IMR-90 (cell line): ENCODE measurements around the gene CTDP1. TPM values are rescaled to one million over a fixed set of nuclear protein-coding genes. Genes with fewer than 3 reads are reported as not detected.

ENCODE experiments used
- ATAC-seq: fragments of 200-7000 bp; cut with Tn5 transposase; 2 replicates; pipeline ENCODE4 v1.9.1; 2020; ENCODE audit warnings: low read depth, mild to moderate bottlenecking, moderate library complexity
- BruUV-seq: library from RNA; stranded (reverse); fragments of 400-500 nt; replicated peaks from 2 replicates; lab custom pipeline; 2021; lab: Mats Ljungman, UMichigan
- CTCF ChIA-PET: fragments of 300-600 bp; formaldehyde crosslinking; extraction: SDS; loops from one replicate; lab custom pipeline; 2021; ENCODE audit warnings: antibody characterized with exemption; lab: Yijun Ruan, JAX
- POLR2A ChIA-PET: fragments of 300-600 bp; sonication (Branson Sonifier 250); formaldehyde crosslinking; loops from one replicate; lab custom pipeline; 2022; ENCODE audit warnings: antibody characterized with exemption; ENCODE audit not compliant: unreplicated experiment; lab: Charles Lee
- DNase-seq: peaks from one replicate; pipeline ENCODE4 v3.0.0; 2013
- H2AFZ ChIP-seq: replicated peaks from 2 replicates; pipeline ENCODE3; 2013; ENCODE audit warnings: low read length, mild to moderate bottlenecking; ENCODE audit not compliant: poor library complexity
- H2AK5ac ChIP-seq: 2 replicates; pipeline ENCODE4 v1.6.1; 2013; ENCODE audit warnings: low read depth, low read length, inconsistent platforms
- H2AK9ac ChIP-seq: replicated peaks from 2 replicates; pipeline ENCODE3; 2013; ENCODE audit warnings: mild to moderate bottlenecking, low read depth, low read length, moderate library complexity; ENCODE audit not compliant: poor library complexity
- H2BK120ac ChIP-seq: 2 replicates; pipeline ENCODE4 v1.6.1; 2013; ENCODE audit warnings: low read depth, low read length, inconsistent platforms
- H2BK15ac ChIP-seq: 3 replicates; pipeline ENCODE4 v1.6.1; 2013; ENCODE audit warnings: low read depth, low read length, inconsistent platforms
- H2BK20ac ChIP-seq: 2 replicates; pipeline ENCODE4 v1.6.1; 2013; ENCODE audit warnings: low read depth, mild to moderate bottlenecking, inconsistent platforms, low read length, moderate library complexity
- H2BK5ac ChIP-seq: 2 replicates; pipeline ENCODE4 v1.6.1; 2013; ENCODE audit warnings: mild to moderate bottlenecking, low read depth, low read length, inconsistent platforms; ENCODE audit not compliant: poor library complexity, severe bottlenecking
- H3K14ac ChIP-seq: replicated peaks from 2 replicates; pipeline ENCODE4 v1.6.1; 2013; ENCODE audit warnings: low read depth, low read length, inconsistent platforms
- H3K18ac ChIP-seq: 2 replicates; pipeline ENCODE4 v1.6.1; 2013; ENCODE audit warnings: low read depth, low read length, control low read depth
- H3K23ac ChIP-seq: 2 replicates; pipeline ENCODE4 v1.6.1; 2013; ENCODE audit warnings: low read depth, low read length, inconsistent platforms
- H3K27ac ChIP-seq: 2 replicates; pipeline ENCODE4 v1.5.1; 2013; ENCODE audit warnings: mild to moderate bottlenecking, control low read depth, low read length; ENCODE audit not compliant: insufficient read depth
- H3K27me3 ChIP-seq: 2 replicates; pipeline ENCODE4 v1.6.1; 2013; ENCODE audit warnings: low read length; ENCODE audit not compliant: control insufficient read depth, insufficient read depth
- H3K36me3 ChIP-seq: 2 replicates; pipeline ENCODE4 v1.6.1; 2013; ENCODE audit warnings: low read length, mixed read lengths; ENCODE audit not compliant: control insufficient read depth, insufficient read depth
- H3K4ac ChIP-seq: 2 replicates; pipeline ENCODE4 v1.6.1; 2013; ENCODE audit warnings: low read depth, low read length, inconsistent platforms
- H3K4me1 ChIP-seq: 2 replicates; pipeline ENCODE4 v1.6.1; 2013; ENCODE audit warnings: low read length, mixed read lengths; ENCODE audit not compliant: control insufficient read depth, insufficient read depth
- H3K4me2 ChIP-seq: 2 replicates; pipeline ENCODE4 v1.6.1; 2013; ENCODE audit warnings: low read depth, mild to moderate bottlenecking, control low read depth, low read length, moderate library complexity
- H3K4me3 ChIP-seq: 2 replicates; pipeline ENCODE4 v1.5.1; 2013; ENCODE audit warnings: low read depth, mild to moderate bottlenecking, control low read depth, low read length, moderate library complexity; ENCODE audit not compliant: insufficient read depth
- H3K56ac ChIP-seq: 2 replicates; pipeline ENCODE4 v1.6.1; 2013; ENCODE audit warnings: low read length, inconsistent platforms; ENCODE audit not compliant: insufficient read depth; ENCODE audit errors: extremely low read depth
- H3K79me1 ChIP-seq, 2 experiments: 2 replicates each; pipeline ENCODE4 v1.6.1; 2013; ENCODE audit warnings: low read length in 2 of 2, inconsistent platforms in 1 of 2, low read depth in 1 of 2
- H3K9ac ChIP-seq: 2 replicates; pipeline ENCODE4 v1.6.1; 2013; ENCODE audit warnings: low read depth, low read length, control low read depth
- H3K9me1 ChIP-seq: 2 replicates; pipeline ENCODE4 v1.6.1; 2013; ENCODE audit warnings: low read length, inconsistent platforms; ENCODE audit not compliant: insufficient read depth
- H3K9me3 ChIP-seq: 2 replicates; pipeline ENCODE4 v1.6.1; 2013; ENCODE audit warnings: low read length; ENCODE audit not compliant: control insufficient read depth, insufficient read depth
- H4K20me1 ChIP-seq: 2 replicates; pipeline ENCODE4 v1.6.1; 2013; ENCODE audit warnings: low read length, inconsistent platforms; ENCODE audit not compliant: insufficient read depth
- H4K5ac ChIP-seq: 2 replicates; pipeline ENCODE4 v1.6.1; 2013; ENCODE audit warnings: mild to moderate bottlenecking, low read depth, low read length, control low read depth
- H4K8ac ChIP-seq, 2 experiments: 2 replicates each; pipeline ENCODE4 v1.6.1; 2013; ENCODE audit warnings: low read depth in 2 of 2, low read length in 2 of 2, control low read depth in 1 of 2, inconsistent platforms in 1 of 2
- H4K91ac ChIP-seq: 2 replicates; pipeline ENCODE4 v1.6.1; 2013; ENCODE audit warnings: low read depth, low read length, inconsistent platforms; ENCODE audit not compliant: insufficient read depth
- BHLHE40 ChIP-seq: fragments of 150-350 bp; IDR thresholded peaks from 2 replicates; pipeline ENCODE4 v1.6.1; 2016; ENCODE audit warnings: mild to moderate bottlenecking, low read depth, low read length
- CHD1 ChIP-seq: IDR thresholded peaks from 2 replicates; pipeline ENCODE4 v1.6.1; 2012; ENCODE audit warnings: low read depth, low read length, improper control_type of control experiment
- FOS ChIP-seq: fragments of 150-350 bp; IDR thresholded peaks from 2 replicates; pipeline ENCODE4 v1.6.1; 2016; ENCODE audit warnings: low read depth, low read length
- MAFK ChIP-seq: IDR thresholded peaks from 2 replicates; pipeline ENCODE4 v1.6.1; 2012; ENCODE audit warnings: low read depth, low read length, improper control_type of control experiment
- MAZ ChIP-seq: IDR thresholded peaks from 2 replicates; pipeline ENCODE4 v1.6.1; 2012; ENCODE audit warnings: low read depth, mild to moderate bottlenecking, low read length, improper control_type of control experiment, moderate library complexity, borderline replicate concordance
- MXI1 ChIP-seq: IDR thresholded peaks from 2 replicates; pipeline ENCODE4 v1.6.1; 2012; ENCODE audit warnings: low read depth, mild to moderate bottlenecking, low read length, moderate library complexity, borderline replicate concordance
- NFE2L2 ChIP-seq: fragments of 150-350 bp; IDR thresholded peaks from 2 replicates; pipeline ENCODE4 v1.6.1; 2016; ENCODE audit warnings: low read depth, mild to moderate bottlenecking, low read length
- POLR2A ChIP-seq: IDR thresholded peaks from 2 replicates; pipeline ENCODE4 v1.6.1; 2012; ENCODE audit warnings: mild to moderate bottlenecking, low read depth, low read length
- RAD21 ChIP-seq: IDR thresholded peaks from 2 replicates; pipeline ENCODE4 v1.6.1; 2012; ENCODE audit warnings: low read length, improper control_type of control experiment
- RCOR1 ChIP-seq: IDR thresholded peaks from 2 replicates; pipeline ENCODE4 v1.6.1; 2012; ENCODE audit warnings: mild to moderate bottlenecking, low read length, improper control_type of control experiment; ENCODE audit not compliant: insufficient replicate concordance
- SMC3 ChIP-seq: fragments of 150-350 bp; IDR thresholded peaks from 2 replicates; pipeline ENCODE4 v1.6.1; 2016; ENCODE audit warnings: low read depth, mild to moderate bottlenecking, antibody characterized with exemption, low read length, moderate library complexity
- WGBS, 2 experiments: methylation state at CpG; one replicate each; pipeline versions ENCODE4 v1.1.5 to v1.1.7; 2013; ENCODE audit warnings: missing lambda C conversion rate in 2 of 2; ENCODE audit not compliant: insufficient read length in 1 of 2; ENCODE audit errors: extremely low coverage in 2 of 2; 5-methylcytosine and 5-hydroxymethylcytosine counted together
- dilution Hi-C: fragments of 300-500 bp; cut with HindIII; formaldehyde crosslinking; loops from one replicate; pipeline ENCODE4 v1.14.3; 2018; ENCODE audit warnings: low sequenced_read_pairs; ENCODE audit not compliant: unreplicated experiment
- in situ Hi-C: fragments of 300-500 bp; cut with MboI; formaldehyde crosslinking; loops from 3 replicates; pipeline ENCODE4 v1.14.3; 2019; ENCODE audit warnings: low sequenced_read_pairs, inconsistent platforms, mixed read lengths
- intact Hi-C: fragments of 100-400 bp; cut with micrococcal nuclease; formaldehyde crosslinking; loops from 2 replicates; pipeline ENCODE4 v1.10.0; 2022
- polyA plus RNA-seq, 3 experiments: library from polyadenylated mRNA; depleted of rRNA; stranded (reverse); fragments of >200 nt; gene quantifications; 2 replicates each; pipeline ENCODE4 v1.2.3, GENCODE V29; 2012; ENCODE audit warnings: low replicate concordance in 1 of 3
- total RNA-seq: library from RNA; depleted of rRNA; stranded (reverse); fragments of >200 nt; gene quantifications from 2 replicates; pipeline ENCODE4 v1.2.3, GENCODE V29; 2012
- TF ChIP-seq, protein P1 (sequence below): fragments of 150-350 bp; IDR thresholded peaks from 2 replicates; pipeline ENCODE4 v1.6.1; 2017; ENCODE audit warnings: mild to moderate bottlenecking, antibody characterized with exemption, low read length, low read depth

Gene CTDP1
- total and polyA plus RNA-seq, 2 of the 4 experiments (the other 2 are of a cell fraction): 13.4 to 17.6 TPM

DNA sequence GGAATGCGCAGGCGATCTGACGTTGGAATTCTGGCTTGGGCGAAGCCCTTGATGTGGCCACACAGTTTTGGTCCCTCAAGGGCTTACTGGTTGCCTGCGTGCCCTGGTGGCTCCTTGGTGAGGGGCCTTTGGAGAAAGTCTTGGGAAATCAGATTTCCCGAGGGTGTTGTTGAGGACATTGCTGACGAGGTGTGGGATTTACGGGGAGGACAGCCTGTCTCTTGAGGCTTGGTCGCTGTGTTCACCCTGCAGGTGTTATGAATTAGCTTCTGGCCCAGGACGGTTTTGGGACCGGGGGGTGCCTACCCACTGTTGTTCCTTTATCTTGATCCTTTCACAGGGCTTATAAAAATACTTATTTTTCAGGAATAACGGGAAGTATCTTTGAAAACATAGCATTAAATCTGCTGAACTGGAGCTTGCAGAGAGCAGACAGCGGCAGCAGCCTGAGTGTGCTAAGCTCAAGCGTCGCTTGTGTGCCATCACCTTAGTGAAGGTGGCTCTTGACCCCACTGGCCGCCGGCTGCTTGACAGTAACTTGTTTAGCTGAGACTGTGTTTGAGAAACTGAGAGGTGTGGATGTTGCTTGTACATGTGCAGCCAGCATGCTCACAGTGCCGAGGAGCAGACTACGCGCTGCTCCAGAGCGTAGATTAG lies 4.2 kb downstream of the CTDP1 start:
- Histone ChIP-seq H3K9me1 (peaks cover 21% of the 10 kb centered on the region), H3K4me2 (no peak overlapping the region), H3K9ac (no peak overlapping the region), H3K27me3 (no peaks in the 10 kb centered on the region), H4K20me1 (peaks cover 65% of the 10 kb centered on the region), H2BK5ac (no peak overlapping the region), H3K4me3 (no peak overlapping the region), H3K56ac (no peak overlapping the region), H3K79me1 (peaks cover 1 to 67% of the 10 kb centered on the region in 2 experiments), H3K27ac (no peak overlapping the region), H4K91ac (no peak overlapping the region), H3K18ac (no peak overlapping the region), H2BK20ac (no peak overlapping the region), H2AK5ac (no peak overlapping the region), H3K14ac (no peak overlapping the region), H2BK120ac (no peak overlapping the region), H3K23ac (no peak overlapping the region), H4K5ac (no peak overlapping the region), H4K8ac (no peak overlapping the region), H3K4ac (no peak overlapping the region), H2AK9ac (peak overlapping the region; percentile 34), H2BK15ac (no peak overlapping the region), H3K9me3 (no peaks in the 10 kb centered on the region), H3K4me1 (peaks cover 10% of the 10 kb centered on the region), H3K36me3 (no peaks in the 10 kb centered on the region), H2AFZ (no peak overlapping the region)
- ChIA-PET POLR2A (no interaction called here), CTCF (no interaction called here)
- TF ChIP-seq, protein P1, sequence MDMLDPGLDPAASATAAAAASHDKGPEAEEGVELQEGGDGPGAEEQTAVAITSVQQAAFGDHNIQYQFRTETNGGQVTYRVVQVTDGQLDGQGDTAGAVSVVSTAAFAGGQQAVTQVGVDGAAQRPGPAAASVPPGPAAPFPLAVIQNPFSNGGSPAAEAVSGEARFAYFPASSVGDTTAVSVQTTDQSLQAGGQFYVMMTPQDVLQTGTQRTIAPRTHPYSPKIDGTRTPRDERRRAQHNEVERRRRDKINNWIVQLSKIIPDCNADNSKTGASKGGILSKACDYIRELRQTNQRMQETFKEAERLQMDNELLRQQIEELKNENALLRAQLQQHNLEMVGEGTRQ: no peak
- TF ChIP-seq MXI1: no peak
- TF ChIP-seq MAZ: no peak
- TF ChIP-seq NFE2L2: no peak
- no peak for TF ChIP-seq POLR2A
- TF ChIP-seq RCOR1: no peak
- no peak for TF ChIP-seq BHLHE40
- TF ChIP-seq SMC3: no peak
- TF ChIP-seq MAFK: no peak
- TF ChIP-seq FOS: no peak
- TF ChIP-seq RAD21: no peak
- no peak for TF ChIP-seq CHD1
- WGBS, 2 experiments: 97% methylated on average over 7 of the region's 21 CpGs; no CpG with 5 or more reads in 1 of the 2 experiments
- BruUV-seq: no TSS peak
- intact Hi-C loops: no loop called here
- dilution Hi-C loops: no loop called here
- DNase-seq: no peak
- in situ Hi-C loops: no loop called here
- no peak for ATAC-seq
